ENCODE data around the gene MED29. TPM values are rescaled to one million over a fixed set of nuclear protein-coding genes. Genes with fewer than 3 reads are reported as not detected.

MED29 gene
- total RNA-seq, 1 donor, result 19.9 TPM

- H3K79me2 ChIP-seq (ENCODE audit: insufficient read depth, low read length), result peaks cover 45% of the 10 kb centered on the region
- peak; percentile 92 for DNase-seq (ENCODE audit: insufficient read length, low spot score, missing footprints)
Observed at GRCh38 chr19:39413911-39414608, 22.9 kb downstream of the MED29 start.

DNA sequence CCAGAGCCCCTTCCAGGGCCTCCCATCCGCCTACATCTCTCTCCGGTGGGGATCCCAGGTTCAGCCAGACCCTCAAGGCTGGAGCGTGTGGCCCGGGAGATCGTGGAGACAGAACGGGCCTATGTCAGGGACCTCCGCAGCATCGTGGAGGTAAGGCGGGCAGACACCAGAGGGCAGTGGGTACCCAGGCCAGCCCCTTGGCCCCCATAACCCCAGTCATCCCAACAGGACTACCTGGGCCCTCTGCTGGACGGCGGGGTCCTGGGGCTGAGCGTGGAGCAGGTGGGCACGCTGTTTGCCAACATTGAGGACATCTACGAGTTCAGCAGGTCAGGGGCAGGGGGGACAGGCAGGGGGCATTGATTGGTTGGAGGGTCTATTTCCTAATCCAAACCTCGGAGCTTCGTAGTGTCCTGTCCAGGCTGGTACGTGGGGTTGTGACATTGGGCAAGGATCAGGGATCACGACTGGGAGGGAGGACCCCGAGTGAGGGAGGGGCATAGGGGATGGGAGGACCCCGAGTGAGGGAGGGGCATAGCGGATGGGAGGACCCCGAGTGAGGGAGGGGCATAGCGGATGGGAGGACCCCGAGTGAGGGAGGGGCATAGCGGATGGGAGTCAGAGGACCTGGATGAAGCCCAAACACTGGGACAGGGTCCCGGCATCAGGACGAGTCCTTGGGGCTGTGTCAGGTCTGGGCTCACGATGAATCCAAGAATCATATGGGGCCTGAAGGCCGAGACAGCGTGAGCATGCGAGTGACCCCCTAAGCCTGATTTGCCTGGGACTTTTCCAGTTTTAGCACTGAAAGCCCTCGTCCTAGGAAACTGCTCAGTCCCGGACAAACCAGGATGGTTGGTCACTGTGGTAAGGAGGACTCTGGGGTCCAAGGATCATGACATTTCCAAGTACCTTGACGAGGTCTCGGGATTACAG, 24.2 kb downstream of the MED29 start:
- H4K20me1 ChIP-seq (ENCODE audit: insufficient read depth, low read length), result peaks cover 22% of the 10 kb centered on the region
- H3K79me2 ChIP-seq (ENCODE audit: insufficient read depth, low read length), result peaks cover 42% of the 10 kb centered on the region
- H3K4me1 ChIP-seq (ENCODE audit: insufficient read depth, low read length), result peaks cover 26% of the 10 kb centered on the region
- H3K9me3 ChIP-seq (ENCODE audit: low read depth, low read length), result no peaks in the 10 kb centered on the region
- H3K36me3 ChIP-seq (ENCODE audit: insufficient read depth, low read length), result peaks cover 21% of the 10 kb centered on the region
- DNase-seq (ENCODE audit: insufficient read length, low spot score, missing footprints), result peak; percentile 86
- no peaks in the 10 kb centered on the region for H3K27me3 ChIP-seq (ENCODE audit: insufficient read depth, low read length)
- peak overlapping the region; percentile 92 for H3K4me2 ChIP-seq (ENCODE audit: insufficient read depth, low read length)
- TF ChIP-seq CTCF (IDR thresholded peaks at IDR 0.05; ENCODE audit: extremely low read depth, low read depth, low read length), result no peak
- H3K4me3 ChIP-seq (ENCODE audit: insufficient read depth, low read length), result peak overlapping the region; percentile 83
- peak overlapping the region; percentile 84 for H3K27ac ChIP-seq (ENCODE audit: low read depth, low read length)
- no peak overlapping the region for H2AFZ ChIP-seq (ENCODE audit: low read length)

More at GRCh38 chr19:39413911-39414608, 22.9 kb downstream of the MED29 start:
- peak overlapping the region; percentile 92 for H3K4me2 ChIP-seq (ENCODE audit: insufficient read depth, low read length)
- TF ChIP-seq CTCF (IDR thresholded peaks at IDR 0.05; ENCODE audit: extremely low read depth, low read depth, low read length), result peak; percentile 13
- peak overlapping the region; percentile 84 for H3K27ac ChIP-seq (ENCODE audit: low read depth, low read length)
- peak overlapping the region; percentile 50 for H2AFZ ChIP-seq (ENCODE audit: low read length)
- H3K9me3 ChIP-seq (ENCODE audit: low read depth, low read length), result no peaks in the 10 kb centered on the region
- peak overlapping the region; percentile 83 for H3K4me3 ChIP-seq (ENCODE audit: insufficient read depth, low read length)
- peaks cover 23% of the 10 kb centered on the region for H4K20me1 ChIP-seq (ENCODE audit: insufficient read depth, low read length)
- H3K36me3 ChIP-seq (ENCODE audit: insufficient read depth, low read length), result peaks cover 19% of the 10 kb centered on the region
- H3K4me1 ChIP-seq (ENCODE audit: insufficient read depth, low read length), result peaks cover 29% of the 10 kb centered on the region
- no peaks in the 10 kb centered on the region for H3K27me3 ChIP-seq (ENCODE audit: insufficient read depth, low read length)

GRCh38 chr19:39416152-39417120, 25.3 kb downstream of the MED29 start:
- Histone ChIP-seq H3K36me3 (ENCODE audit: insufficient read depth, low read length) (peaks cover 32% of the 10 kb centered on the region), H3K4me1 (ENCODE audit: insufficient read depth, low read length) (peaks cover 15% of the 10 kb centered on the region)

More at GRCh38 chr19:39416152-39417120, 25.3 kb downstream of the MED29 start:
- Histone ChIP-seq H3K9me3 (ENCODE audit: low read depth, low read length) (no peaks in the 10 kb centered on the region), H3K79me2 (ENCODE audit: insufficient read depth, low read length) (peaks cover 42% of the 10 kb centered on the region), H3K4me2 (ENCODE audit: insufficient read depth, low read length) (no peak overlapping the region), H3K27me3 (ENCODE audit: insufficient read depth, low read length) (no peaks in the 10 kb centered on the region), H3K4me3 (ENCODE audit: insufficient read depth, low read length) (no peak overlapping the region), H2AFZ (ENCODE audit: low read length) (no peak overlapping the region), H4K20me1 (ENCODE audit: insufficient read depth, low read length) (peaks cover 18% of the 10 kb centered on the region), H3K27ac (ENCODE audit: low read depth, low read length) (no peak overlapping the region)
- DNase-seq (ENCODE audit: insufficient read length, low spot score, missing footprints), result peak; percentile 73
- no peak for TF ChIP-seq CTCF (IDR thresholded peaks at IDR 0.05; ENCODE audit: extremely low read depth, low read depth, low read length)

All from osteoblast (primary cell).